Esophagus muscularis mucosa (tissue), 4 donors: Measurements from ENCODE around the gene TMEM41A.

Experiments used
- CTCF ChIP-seq, 3 experiments: fragments of 200-600 bp in 2 of 3; fragments of 450-650 bp in 1 of 3; sonication (generic) in 2 of 3; IDR thresholded peaks; one replicate each; pipeline ENCODE4 v1.5.1; 2017 to 2019; ENCODE audit warnings: antibody characterized with exemption in 3 of 3, mild to moderate bottlenecking in 2 of 3, moderate library complexity in 1 of 3
- EP300 ChIP-seq: sonication (generic); formaldehyde crosslinking; IDR thresholded peaks from one replicate; pipeline ENCODE4 v1.6.1; 2017; ENCODE audit warnings: antibody characterized with exemption
- POLR2A ChIP-seq: fragments of 450-650 bp; IDR thresholded peaks from one replicate; pipeline ENCODE4 v1.6.1; 2017; ENCODE audit warnings: antibody characterized with exemption, moderate library complexity, mild to moderate bottlenecking, low read depth

- no peak for TF ChIP-seq CTCF (IDR thresholded peaks at IDR 0.05)
- no peak for TF ChIP-seq EP300
- TF ChIP-seq POLR2A = no peak
These were observed 22.7 kb upstream of the TMEM41A start for GRCh38 chr3:185521349-185522138.
